Measurements from ENCODE around the gene CAPN13.

The CAPN13 gene

GRCh38 chr2:30729031-30729430, 78.2 kb downstream of the CAPN13 start:
- no peak for DNase-seq
- ATAC-seq, result no peak

DNA sequence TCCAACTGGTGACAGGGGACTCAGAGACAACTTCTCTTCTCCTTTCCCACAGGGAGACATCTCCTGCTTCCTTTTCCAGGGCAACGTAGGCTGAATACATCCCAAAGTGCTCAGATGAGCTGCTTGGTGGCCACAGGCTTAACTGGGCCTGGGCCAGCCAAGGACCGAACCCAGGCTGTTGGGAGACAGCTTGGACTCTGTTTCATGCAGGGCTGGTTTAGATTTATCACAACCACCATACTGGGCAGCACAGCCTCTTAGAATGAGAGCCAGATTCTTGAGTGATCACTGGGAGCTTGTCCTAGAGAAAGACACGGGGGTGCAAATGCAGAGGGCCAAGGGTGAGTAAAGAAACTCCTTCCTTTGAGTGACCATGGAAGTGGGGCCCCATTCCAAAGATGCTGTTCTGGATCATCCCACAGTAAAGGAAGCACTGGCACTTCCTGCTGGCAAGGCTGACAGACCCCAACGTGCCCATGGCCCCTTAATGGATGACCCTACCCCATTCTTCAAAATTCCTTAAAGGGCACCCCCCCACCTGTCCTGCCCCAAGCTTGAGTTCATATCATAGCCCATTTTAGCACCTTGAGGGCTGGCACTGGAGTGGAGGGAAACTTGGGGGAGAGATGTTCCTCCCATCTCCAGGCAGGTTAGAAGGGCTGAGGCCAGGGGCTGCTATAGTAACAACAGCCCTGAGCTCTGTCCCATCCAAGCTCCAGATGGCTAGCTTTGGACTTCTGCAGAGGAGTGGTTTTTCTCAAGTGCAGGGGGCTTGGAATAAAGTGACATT, 84.1 kb downstream of the CAPN13 start:
- ATAC-seq (no peak), DNase-seq (no peak)

DNA sequence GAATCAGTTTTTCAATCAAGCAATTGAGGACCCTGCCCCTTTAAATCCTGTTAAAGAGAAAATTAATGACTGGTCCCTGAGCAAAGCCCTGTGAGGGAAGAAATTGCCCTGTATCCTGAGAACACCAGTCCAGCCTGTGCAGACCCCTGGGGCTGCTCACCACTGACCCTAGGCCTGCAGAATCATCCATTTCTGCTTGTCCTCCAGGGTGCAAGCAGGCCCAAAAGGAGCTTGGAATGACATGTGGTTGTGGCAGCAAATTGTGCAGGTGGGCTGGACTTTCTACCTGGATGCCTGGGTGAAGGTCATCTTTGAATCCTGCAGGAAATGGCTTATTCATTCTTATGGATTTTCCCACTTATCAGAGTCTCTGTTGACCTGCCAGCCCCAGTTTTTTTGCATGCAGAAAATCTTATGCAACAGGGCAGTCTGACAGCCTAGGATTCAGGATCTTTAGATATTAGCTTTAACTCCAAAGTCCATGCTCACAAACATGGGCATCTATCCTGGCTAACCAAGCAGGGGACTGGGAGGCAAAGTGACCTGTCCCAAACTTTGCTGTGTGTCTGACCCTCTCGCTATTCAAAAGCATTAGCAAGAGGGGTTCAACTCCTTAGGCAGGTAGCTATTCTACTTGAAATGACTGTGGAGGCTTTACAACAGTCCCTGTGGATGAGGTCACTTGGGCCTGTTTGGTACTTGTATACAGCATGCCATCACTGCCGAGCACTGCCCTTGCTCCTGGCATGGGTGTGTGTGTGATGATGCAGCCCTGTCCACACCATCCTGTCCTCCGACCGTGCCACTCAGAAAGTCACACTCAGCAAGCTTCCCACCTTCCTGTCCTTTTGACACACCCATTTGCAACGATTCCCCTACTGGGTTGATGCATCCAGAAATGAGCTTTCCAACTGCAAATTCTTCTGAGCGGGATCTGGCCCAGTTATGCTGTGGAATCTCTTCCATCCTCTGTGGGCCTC, 85.3 kb downstream of the CAPN13 start:
- ATAC-seq (no peak), DNase-seq (no peak)

GRCh38 chr2:30721241-30721640, 86.0 kb downstream of the CAPN13 start:
- ATAC-seq (no peak), DNase-seq (no peak)

- no peak for ATAC-seq
These were observed 90.1 kb downstream of the CAPN13 start for GRCh38 chr2:30717081-30717650.

DNA sequence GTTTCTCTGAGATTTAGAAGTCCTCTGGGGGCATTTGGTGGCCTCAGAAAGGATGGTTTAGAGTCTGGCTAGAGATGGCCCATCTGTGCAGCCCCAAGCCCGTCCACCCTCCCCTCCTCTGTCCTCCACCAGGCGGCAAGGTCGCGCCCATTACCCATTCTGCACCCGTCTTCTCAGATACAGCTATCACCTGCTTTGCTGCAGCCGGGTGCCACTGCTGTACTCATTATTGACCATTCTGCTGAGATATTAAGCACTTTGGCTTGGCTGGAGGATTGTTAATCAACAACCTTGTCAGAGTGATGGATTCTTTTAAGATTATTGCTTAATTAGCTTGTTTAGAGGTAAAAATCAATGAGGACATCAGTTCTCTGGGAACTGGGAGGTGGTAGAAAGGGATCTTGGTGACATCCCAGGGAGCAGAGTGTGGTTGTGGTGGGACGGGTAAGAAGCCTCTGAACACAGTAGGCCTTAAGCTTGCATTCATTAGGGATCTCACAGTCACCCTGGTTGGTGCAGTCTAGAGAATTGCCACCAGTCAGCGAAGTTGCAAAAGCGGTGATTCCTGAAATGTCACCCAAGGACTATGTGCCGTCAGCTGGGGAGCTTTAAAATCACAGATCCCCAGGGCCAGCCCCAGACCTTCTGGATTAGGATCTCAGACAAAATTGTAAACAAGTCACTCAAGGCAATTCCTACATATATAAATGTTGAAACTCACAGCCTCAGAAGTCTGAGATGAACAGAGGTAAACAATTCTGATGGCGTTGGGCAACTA, 90.9 kb downstream of the CAPN13 start:
- no peak for ATAC-seq
- no peak for DNase-seq

More at GRCh38 chr2:30717081-30717650, 90.1 kb downstream of the CAPN13 start:
- no peak for DNase-seq

GRCh38 chr2:30714811-30715709, 92.2 kb downstream of the CAPN13 start:
- DNase-seq (peak; percentile 27), ATAC-seq (peak; percentile 63)

DNA sequence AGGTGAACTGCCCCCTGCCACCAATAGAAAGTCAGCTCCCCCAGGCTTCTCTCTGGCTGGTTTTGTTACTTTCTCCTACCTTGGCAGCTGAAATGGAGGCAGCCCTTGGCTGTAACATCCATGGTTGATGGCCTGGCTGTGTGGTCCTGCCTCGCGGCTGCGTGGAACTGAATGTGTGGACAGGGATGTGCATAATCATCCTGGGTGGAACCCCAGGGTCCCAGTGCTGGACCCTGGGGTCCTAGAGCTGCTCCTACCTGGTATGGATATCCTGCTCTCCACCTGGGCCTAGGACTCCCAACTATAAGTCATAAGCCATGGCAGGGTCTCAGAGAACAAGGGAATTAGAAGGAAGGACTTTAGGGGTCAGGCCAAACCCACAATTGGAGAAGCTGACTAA, 93.5 kb downstream of the CAPN13 start:
- ATAC-seq, result no peak
- DNase-seq, result no peak

DNA sequence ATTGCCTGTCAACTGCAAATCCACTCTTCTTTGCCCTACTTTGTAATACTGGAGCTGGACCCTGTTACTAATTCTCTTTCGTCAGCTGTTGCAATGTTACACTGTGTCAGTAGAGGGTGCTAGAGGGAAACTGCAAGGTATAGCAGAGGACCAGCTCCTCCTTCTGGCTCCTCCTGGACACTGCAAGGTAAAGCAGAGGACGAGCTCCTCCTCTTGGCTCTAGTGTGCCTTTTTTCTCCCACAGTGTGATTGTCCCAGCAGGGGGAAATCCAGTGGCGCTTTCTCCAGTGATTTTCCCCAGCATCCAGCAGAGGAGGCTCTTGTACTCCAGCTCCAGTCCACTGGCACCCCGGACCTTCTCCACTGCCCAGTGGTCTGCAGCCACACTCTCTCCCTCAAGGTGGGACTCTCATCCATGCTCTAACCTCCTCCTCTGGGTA, 95.6 kb downstream of the CAPN13 start:
- peak; percentile 70 for ATAC-seq
- peak; percentile 86 for DNase-seq

GRCh38 chr2:30710461-30710860, 96.8 kb downstream of the CAPN13 start:
- DNase-seq (no peak), ATAC-seq (no peak)

GRCh38 chr2:30710016-30710415, 97.2 kb downstream of the CAPN13 start:
- DNase-seq (no peak), ATAC-seq (no peak)

GRCh38 chr2:30709516-30709915, 97.7 kb downstream of the CAPN13 start:
- no peak for ATAC-seq

GRCh38 chr2:30708491-30709290, 98.6 kb downstream of the CAPN13 start:
- ATAC-seq, result no peak

More at GRCh38 chr2:30709516-30709915, 97.7 kb downstream of the CAPN13 start:
- DNase-seq, result no peak

GRCh38 chr2:30707304-30707903, 99.8 kb downstream of the CAPN13 start:
- ATAC-seq (no peak), DNase-seq (no peak)

More at GRCh38 chr2:30708491-30709290, 98.6 kb downstream of the CAPN13 start:
- DNase-seq, result no peak

- peak; percentile 81 for DNase-seq
- ATAC-seq, result peak; percentile 65
These were observed 100.5 kb downstream of the CAPN13 start for GRCh38 chr2:30706534-30707303.

GRCh38 chr2:30705711-30706533, 101.3 kb downstream of the CAPN13 start:
- ATAC-seq, result no peak
- no peak for DNase-seq

DNA sequence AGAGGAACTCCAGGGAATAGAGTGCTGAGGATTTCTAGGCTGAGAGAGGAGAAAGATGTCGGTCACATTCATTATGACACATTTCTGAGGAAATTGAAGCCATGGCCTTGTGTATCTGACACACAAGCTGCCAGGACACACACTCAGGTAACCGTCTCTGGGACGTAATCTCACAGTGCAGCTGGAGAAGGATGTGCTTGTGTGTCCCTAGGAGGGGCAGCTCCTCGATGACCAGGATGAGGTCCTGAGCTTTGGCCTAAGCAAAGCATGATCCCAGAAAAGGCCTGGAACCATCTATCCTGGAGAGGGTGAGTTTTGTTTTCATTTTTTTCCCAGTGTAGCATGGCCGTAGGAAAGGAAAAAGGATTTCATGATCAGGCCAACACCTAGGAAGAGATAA, 102.2 kb downstream of the CAPN13 start:
- ATAC-seq (no peak), DNase-seq (no peak)
